Stimulated activated CD4-positive, alpha-beta T cell treated with anti-CD3 and anti-CD28 coated beads, TNF-alpha, amount 100 ng/mL, for 24 hours (primary cell): Measurements from ENCODE around the gene CCR7.

ENCODE experiments used
- DNase-seq, 3 experiments: peaks; one replicate each; pipeline ENCODE4 v3.0.0-alpha.2; 2020; ENCODE audit warnings: low read depth in 3 of 3

CCR7 gene, protein sequence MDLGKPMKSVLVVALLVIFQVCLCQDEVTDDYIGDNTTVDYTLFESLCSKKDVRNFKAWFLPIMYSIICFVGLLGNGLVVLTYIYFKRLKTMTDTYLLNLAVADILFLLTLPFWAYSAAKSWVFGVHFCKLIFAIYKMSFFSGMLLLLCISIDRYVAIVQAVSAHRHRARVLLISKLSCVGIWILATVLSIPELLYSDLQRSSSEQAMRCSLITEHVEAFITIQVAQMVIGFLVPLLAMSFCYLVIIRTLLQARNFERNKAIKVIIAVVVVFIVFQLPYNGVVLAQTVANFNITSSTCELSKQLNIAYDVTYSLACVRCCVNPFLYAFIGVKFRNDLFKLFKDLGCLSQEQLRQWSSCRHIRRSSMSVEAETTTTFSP

DNA sequence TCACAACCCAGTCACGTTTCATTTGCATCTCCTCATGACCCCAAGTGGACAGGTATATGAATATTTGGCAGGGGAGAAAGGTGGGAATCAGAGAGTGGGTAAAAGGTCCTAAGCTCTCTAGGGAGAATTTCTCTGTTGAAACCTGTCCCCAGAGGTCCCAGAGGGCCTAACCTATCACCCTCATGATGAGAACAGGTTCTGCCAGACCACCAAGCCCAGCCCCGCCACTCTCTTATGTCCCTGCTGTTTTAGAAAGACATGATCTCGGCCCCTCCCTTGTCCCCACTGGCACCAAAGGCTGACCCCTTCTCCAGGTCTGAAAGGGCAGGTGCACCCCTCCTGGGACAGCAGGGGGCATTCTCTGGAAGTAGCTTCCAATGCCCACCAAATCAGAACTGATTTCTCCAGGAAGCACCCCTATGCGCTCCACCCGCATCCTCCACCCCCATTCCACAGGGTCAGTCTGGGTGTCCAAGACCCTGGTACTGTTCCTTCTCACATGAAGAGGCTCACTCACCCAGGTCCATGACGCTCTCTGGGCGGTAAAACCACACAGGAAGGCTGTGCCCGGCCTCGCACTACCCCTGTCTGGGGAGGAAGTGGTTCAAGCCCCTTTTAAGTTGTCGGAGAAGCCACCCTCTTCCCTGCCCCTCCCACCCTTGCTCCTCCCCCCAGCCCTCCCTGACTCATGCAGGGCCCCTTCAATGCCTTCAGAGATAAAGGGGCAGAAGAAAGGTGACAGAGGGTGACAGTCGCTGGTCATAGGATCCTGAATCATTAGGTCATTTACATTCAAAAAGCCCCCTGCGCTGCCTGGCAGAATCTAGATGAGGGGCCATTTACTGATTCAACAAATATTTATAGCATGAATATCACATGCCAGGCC, at the start of gene CCR7:
Gene CCR7, minus strand, starts transcription at position 590 of the 886 bp plus-strand sequence. Its CDS starts 63 bp downstream, at position 527.
- peak in 2 of 3 experiments; percentile 61 to 80 for DNase-seq

DNA sequence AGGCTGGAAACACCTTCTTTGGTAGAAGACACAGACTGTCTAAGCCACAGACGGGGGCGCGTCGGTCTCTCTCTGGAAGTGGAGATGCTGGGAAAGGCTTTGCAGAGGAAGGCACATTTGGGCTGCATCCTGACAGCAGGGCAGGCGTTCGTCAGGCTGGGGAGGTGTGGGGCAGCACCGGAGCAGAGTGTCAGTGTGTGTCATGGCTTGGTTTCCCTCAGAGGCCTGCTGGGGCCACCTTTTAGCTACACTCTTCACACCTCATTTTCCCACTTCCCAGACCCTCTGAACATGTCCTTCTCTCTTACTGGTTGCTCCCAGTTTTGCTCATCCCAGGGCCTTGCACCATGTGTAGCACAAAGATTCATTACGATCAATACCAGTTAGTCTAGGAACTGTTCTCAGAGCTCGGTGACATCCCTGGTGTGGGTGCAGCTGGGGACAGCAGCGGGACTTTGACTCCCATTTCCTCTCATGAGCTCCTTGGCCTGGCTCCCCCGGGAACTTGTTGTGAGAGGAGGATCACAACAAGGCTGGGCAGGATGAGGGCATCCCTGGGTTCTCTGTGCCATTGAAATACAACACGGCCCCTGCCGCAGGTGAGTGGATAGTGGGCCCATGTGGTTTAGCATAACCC, 49.3 kb upstream of the CCR7 start:
- DNase-seq, result no peak

DNA sequence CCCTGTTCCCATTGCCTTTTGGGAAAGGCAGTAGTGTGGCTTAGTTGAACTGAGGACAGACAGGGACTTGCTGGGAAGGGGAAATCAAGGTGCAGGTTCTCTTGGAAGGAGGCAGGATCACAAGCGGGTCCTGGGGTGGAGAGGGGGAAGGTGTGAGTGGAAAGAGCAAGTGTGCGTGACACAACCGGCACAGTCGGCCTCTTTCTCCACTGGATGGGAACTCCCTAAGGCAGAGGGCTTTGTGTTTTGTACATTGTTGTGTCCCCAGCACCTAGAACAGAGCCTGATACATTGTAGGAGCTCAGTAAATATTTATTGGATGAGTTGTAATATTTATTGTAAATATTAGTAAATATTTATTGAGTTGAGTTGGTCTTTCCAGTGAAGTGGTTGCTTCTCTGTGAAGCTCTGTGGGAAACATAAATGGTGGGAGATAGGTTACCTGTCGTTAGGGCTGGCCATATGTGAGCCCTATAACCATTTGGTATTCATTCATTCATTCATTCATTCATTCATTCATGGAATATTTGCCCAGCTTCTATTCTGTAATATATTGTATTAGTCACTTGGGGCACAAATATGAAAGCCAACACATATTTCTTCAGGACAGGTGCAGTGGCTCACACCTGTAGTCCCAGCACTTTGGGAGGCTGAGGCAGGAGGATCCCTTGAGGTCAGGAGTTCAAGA, 48.3 kb upstream of the CCR7 start:
- no peak for DNase-seq

DNA sequence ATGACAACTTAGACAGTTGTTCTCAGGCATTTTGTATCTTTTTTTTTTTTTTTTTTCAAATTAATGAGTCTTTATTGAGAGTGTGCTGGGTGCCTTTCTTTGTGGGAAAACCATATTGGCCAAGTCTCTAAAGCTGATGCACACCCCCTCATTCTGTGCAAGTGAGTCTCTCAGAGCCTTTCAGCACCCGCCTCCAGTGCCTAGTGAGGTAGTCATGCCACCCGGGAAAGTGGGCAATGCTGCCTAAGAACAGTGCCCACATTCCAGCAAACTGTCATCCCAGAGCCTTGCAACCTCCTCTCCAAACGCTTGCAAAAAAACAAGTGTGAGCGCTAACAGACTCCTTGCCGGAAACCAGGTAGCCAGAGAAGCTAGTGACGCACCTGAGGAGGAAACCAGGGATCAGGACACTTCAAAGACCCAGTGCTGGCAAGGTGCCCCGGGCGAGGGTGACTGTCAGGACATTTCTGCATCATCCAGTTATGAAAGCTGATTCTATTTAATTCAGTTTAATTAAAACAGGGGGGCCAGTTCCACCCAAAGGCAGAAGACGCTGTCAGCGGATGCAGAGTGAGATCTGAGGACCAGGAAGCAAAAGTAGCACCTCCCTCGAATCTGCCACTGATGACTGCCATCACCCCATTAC, 47.5 kb upstream of the CCR7 start:
- peak in 1 of 3 experiments; percentile 67 for DNase-seq

DNA sequence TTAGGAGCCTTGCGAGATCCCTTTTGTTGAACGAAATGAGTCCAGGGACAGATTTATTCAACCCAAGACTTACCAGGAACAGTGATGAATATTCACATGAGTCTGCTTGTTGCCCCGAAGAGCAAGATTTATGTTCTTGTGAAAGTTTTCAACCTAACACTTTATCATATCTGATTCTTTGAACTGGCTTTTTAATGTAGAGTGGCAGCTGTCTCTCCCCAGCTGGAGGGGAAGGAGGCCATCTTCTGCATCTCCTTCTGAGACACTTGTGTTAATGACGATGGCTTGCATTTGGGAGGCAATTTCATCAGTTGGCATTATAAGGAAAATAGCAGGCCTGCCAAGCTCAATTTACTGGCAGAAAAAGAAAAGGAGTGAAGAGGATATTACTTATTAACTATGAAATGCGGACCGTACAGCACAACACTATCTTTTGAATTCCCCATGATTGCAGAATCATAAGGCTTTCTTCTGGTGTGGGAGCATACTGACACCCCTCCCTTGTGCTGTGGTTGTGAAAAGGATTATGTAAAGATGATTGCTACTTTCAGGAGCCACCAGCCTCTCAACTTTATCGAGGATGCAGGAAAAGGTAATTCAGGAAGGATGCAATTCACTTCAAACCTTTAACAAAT, 46.7 kb upstream of the CCR7 start:
- DNase-seq, result no peak

DNA sequence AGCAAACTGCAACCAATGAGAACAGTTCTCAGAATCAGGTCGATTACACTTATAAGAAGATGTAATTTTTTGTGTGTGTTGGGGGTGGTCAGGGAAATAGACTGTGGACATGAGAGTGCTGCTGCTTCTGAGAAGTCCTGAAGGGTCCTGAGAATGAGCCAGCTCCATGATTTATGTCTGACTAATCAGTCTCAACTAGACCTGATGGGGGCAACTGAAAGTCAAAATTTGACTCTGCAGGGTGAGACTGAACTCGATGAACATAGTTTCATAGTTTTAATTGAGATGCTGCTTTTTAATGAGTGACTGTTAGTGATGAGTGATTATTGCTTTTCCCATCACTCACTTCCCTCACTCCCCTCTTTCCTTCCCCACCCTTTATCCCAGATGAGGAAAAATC, 45.1 kb upstream of the CCR7 start:
- DNase-seq, result no peak

DNA sequence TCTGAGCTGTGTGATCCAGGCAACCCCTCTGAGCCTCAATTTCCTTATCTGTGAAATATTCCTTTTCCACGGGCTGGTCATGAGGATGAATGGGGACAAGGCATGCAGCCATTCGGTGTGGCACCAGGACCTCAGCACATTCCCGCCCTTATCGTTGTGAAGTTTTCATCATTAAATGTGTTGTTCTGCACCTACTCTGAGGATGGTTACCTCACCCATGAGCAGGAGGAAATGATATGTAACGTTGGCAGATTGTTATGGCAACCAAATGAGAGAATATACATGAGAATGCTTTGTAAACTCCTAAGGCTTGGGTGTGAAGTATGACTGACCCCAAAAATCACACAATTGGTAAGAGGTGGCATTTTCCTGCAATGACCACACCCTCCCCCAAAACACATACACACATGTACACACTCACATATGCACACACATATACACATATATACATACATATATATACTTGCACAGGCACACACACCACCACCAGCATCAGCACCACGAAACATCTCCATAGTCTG, 42.8 kb upstream of the CCR7 start:
- DNase-seq, result no peak

DNA sequence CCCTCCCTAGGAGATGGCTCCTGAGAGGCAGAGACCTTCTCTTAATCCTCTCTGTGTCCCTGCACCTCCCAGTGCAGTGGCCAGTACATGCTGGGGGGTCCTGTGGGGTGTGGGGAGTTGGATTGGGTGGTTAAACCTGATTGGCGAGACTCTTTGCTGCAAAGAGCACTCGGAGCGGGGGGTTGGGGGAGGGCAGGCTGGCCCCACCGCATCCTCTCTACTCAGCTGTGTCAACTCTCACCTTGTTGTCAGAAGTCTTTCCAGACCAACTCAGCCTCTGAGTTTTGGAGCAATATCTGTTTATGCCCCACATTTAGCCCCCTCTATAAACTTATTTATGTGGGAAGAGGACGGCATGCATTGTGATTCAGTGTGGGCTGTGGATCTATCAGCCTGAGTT, 42.4 kb upstream of the CCR7 start:
- no peak for DNase-seq

DNA sequence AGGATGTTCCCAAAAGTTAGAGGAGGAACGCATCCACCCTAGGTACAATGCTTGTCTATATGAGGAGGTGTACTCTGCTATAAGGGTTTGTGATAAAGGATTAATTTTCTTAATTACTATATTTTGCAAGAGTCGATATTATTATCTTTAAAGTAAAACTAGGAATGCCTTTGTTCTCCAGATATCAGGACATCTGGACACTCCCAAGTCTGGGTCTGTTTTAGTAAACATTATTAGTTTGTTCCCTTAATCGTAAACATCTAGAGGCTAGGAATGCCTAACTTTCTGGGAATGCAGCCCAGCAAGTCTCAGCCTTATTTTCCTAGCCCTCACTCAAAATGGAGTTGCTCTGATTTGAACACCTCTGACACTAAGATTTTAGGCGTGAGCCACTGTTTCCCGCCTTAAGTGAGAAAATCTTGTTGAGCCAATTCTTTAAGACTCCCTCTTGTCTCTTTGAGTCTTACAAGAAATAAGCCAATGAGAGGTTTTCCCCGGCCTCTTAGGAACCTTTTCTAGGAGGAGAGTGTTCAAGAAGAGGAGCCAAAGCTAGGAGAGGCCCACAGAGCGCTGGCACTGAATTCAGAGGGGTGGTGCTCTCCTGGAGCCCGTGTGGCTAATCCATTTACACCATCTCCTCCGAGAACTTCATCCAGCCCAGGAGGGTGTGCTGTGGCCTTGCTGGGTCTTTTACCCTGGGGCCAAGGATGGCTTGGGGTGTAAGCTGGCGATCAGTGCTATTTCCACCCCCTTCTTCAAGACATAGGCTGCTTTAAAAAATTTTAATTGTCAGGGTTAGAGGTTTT, 41.5 kb upstream of the CCR7 start:
- DNase-seq, result no peak

DNA sequence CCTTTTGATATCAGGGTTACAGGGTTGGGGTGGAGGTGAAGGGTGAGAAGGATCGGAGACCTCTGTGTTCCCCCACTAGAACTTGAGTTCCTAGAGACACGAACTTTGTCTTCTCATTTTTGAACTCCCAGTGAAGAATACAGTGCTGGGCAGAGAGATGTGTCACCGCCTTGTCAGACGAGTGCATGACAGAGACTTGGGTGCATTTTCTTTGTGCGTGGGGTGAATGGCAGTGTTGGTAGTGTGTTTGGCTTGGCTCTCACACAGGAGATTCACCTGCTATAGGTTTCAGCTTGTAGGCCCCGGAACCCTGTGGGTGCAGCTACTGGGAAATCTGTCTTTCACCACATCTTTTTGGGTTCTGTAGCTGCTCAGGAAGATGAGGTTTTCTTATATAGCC, 40.0 kb upstream of the CCR7 start:
- peak in 2 of 3 experiments; percentile 65 to 67 for DNase-seq

DNA sequence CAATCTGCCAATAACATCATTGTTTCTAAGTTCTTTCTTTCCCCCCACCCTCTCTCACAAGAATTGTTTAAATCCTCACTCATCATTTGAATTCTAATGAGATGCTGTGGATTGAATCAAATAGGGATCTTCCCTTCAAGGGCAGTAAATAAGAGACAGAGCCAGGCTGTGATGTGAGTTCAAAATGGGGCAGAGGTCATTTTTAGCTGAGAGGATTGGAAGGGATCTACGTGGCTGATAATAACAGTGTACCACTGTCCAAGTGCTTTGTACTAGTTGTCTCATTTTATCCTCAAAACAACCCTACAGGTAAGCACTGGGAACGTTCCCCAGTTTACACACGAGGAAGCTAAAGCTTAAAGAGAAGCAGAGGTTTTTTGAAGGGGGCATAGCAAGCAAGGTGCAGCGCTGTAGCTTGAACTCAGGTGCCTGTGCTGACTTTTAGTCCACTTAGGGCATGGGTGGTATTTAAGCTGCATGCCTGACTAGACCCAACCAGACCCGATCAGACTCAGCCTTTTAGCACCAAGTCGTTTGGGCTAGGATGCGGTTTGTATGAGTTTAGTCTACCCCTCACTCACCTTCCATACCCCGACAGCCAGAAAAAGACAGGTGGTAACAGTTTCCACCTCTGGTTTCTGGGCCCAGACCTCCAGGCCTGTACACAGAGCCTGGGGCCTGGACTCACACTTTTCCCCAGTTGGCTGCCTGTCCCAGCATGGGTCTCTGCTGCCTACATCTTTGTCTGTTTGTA, 39.2 kb upstream of the CCR7 start:
- DNase-seq, result no peak

DNA sequence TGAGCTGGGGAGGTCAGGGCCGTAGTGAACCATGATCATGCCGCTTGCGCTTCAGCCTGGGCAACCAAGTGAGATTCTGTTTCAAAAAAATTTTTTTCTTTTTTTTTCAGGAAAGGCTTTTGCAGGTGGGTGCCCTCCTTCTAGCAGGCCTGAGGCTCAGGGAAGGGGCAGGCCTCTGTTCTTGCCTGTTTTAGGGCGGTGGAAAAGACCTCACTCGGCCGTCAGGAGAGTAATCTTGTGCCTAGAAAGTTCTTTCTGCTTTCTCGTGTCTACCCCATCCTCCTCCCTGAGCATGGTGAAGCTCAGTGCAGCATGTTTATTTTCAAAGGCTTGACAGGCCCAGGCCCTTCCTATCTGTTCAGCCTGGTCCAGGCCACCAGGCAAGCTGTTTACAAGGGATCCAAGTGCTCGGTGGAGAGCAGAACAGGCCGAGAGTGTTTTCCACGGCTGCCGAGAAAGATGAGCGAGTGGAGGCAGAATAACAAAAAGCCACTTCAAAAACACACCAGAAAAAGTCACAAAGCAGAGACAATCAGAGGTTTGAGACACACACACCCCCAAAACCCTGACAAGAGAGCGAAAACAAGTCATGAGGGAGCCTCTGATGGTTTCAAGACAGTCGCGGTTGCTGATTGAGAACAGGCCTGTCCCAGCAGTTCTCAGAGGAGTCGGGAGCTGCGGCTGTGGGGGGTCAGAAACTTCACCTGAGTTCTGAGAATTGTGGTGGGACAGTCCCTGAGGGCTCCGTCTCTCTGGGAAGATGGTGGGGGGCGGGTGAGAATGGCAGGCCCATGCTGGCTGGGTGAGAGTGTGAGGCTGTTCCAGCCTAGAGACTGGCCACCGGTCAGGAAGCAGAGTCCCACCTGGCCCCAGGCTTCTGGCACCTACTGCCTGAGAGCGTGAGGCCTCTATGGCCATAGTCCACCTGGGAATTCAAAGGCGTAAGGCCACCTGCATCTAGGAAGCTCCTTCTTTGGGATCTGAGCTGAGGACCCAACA, 37.5 kb upstream of the CCR7 start:
- peak; percentile 60 to 80 (median 65) for DNase-seq

DNA sequence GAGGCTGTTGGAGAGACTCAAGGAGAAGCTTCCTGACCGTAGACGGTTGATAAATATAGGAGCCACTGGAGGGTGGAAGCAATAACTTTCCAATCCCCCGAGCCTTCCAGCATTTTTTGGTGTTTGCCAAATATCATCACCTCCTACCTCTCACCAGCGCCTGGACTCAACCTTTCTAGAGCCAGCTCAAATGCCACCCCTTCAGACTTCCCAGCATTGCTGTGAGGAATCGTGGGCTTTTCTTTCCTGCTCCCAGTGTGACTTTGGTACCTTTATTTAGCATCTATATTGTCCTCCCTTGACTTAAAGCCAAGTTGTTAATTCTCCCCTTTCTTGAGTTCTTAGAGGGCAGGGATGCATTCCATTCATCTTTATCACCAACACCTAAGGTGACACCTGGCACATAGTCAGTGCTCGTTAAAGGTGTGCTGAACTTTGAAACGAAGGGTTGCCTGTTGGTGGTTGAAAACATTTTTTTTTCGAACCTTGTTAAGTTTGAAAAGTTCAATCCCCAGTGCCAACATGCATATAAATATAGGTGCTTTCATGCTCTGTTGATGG, 35.3 kb upstream of the CCR7 start:
- no peak for DNase-seq

DNA sequence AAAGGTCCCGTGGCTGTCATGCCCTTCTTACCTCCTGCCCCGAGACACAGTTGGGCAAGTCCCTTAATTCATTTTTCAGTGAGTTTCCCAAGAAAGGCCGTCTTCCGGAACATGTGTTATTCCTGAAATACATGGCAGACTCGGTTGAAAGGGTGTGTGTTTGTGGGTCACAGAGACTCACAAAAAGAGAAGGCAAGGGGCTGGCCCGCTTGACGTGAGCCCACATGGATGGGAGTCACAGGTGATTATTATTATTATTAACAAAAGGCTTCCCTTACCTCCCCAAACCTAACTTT, 34.1 kb upstream of the CCR7 start:
- no peak for DNase-seq

DNA sequence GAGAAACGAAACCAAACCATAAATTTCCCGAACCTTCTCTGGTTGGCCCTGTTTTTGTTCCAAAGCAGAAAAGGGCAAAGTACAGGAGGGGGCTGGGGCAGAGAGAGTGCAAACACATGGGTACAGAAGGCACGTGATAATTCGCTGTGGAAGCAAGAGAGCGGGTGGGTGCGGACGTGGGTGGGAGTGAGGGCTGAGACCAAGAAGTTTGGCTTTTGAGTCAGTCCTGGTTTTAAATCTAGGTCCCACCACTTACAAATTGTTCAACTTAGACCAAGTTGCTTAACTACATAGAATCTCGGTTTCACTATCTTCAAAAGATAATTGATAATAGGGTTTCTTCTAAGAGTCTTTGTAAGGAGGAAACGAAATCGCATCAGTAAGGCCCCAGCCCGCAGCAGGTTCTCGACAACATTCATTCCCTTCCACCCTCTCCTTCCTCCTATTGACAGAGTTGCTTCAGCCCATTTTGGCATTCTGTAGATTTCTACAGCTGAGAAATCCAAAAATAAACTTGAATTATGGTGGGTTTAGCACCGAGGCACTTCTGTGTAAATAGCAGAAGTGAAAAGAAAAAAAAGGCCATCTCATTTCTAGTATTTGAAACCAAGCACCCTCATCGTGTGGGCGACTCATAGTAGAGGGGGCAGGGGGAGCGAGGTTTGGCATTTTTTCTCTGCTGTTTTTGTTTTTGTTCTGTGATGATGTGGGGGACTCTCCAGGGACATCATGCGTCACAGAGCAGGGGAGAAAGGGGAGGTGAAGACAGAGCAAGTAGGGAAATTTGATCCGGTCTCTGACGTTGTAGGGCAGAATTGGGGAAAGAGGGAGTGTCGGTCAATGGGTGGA, 33.6 kb upstream of the CCR7 start:
- DNase-seq, result peak in 2 of 3 experiments; percentile 76 to 86

DNA sequence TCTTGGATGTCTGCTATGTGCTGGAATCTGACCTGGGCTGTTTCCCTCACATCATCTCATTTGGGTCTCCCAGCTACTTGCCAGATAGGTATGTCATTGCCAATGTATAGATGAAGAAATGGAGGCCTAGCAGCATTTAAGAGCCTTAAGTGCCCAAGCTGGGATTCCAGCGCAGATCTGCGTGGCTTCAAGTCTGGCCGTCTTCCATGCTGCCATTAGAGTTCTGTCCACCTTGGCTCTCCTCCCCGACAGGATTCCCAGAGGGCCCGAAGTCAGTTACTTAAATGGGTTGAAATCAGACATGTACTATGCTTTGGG, 33.0 kb upstream of the CCR7 start:
- no peak for DNase-seq
